NB4 (cell line): ENCODE data around the gene NTNG1.

Experiments used
- CTCF ChIP-seq: IDR thresholded peaks from one replicate; pipeline ENCODE4 v1.5.1; 2012; ENCODE audit warnings: low read depth, low read length
- MYC ChIP-seq: IDR thresholded peaks from 2 replicates; pipeline ENCODE4 v1.6.1; 2011; ENCODE audit warnings: low read depth, low read length
- POLR2A ChIP-seq: IDR thresholded peaks from 2 replicates; pipeline ENCODE4 v1.6.1; 2011; ENCODE audit warnings: mild to moderate bottlenecking; ENCODE audit not compliant: insufficient read length; ENCODE audit errors: extremely low read depth

- TF ChIP-seq CTCF = no peak
- no peak for TF ChIP-seq POLR2A
- no peak for TF ChIP-seq MYC
Observed at GRCh38 chr1:107524301-107524700, 383.5 kb downstream of the NTNG1 start.
